WTC11 (cell line): ENCODE measurements around the gene SERPING1. TPM values are rescaled to one million over a fixed set of nuclear protein-coding genes. Genes with fewer than 3 reads are reported as not detected.
A peak's percentile ranks its signal among the peaks of the same experiment; 100 is the strongest.

Experiments used
- ATAC-seq: fragments of 200-7000 bp; cut with Tn5 transposase; 2 replicates; pipeline ENCODE4 v1.10.0; 2021; ENCODE audit warnings: mild to moderate bottlenecking, moderate library complexity
- CTCF ChIA-PET: fragments of 300-600 bp; sonication (Branson Sonifier 250); formaldehyde crosslinking; loops from one replicate; lab custom pipeline; 2021; ENCODE audit warnings: antibody characterized with exemption; lab: Charles Lee
- POLR2A ChIA-PET: fragments of 350-600 bp; sonication (Branson Sonifier 250); formaldehyde crosslinking; loops from one replicate; lab custom pipeline; 2021; ENCODE audit warnings: antibody characterized with exemption; lab: Charles Lee
- DNase-seq: peaks from one replicate; pipeline ENCODE4 v3.0.0; 2021; ENCODE audit warnings: low spot score
- H3K27ac Mint-ChIP-seq: 2 replicates; pipeline ENCODE4 v1.8.0; 2021; ENCODE audit warnings: mixed read lengths
- H3K27me3 Mint-ChIP-seq: 2 replicates; pipeline ENCODE4 v1.8.0; 2021; ENCODE audit warnings: low read depth, mild to moderate bottlenecking, moderate library complexity, mixed read lengths
- H3K36me3 Mint-ChIP-seq: 2 replicates; pipeline ENCODE4 v1.8.0; 2021; ENCODE audit warnings: mixed read lengths
- H3K4me1 Mint-ChIP-seq: 2 replicates; pipeline ENCODE4 v1.8.0; 2022; ENCODE audit warnings: mixed read lengths
- H3K4me3 Mint-ChIP-seq: 2 replicates; pipeline ENCODE4 v1.8.0; 2021; ENCODE audit warnings: mild to moderate bottlenecking, moderate library complexity, mixed read lengths
- H3K9me3 Mint-ChIP-seq: 2 replicates; pipeline ENCODE4 v1.8.0; 2021; ENCODE audit warnings: mixed read lengths
- ATF2 ChIP-seq: sonication (generic); formaldehyde crosslinking; IDR thresholded peaks from 2 replicates; pipeline ENCODE4 v1.8.1; 2022; ENCODE audit warnings: low read depth, missing genetic modification reagents, borderline replicate concordance
- E2F1 ChIP-seq: sonication (generic); formaldehyde crosslinking; IDR thresholded peaks from 2 replicates; pipeline ENCODE4 v1.8.0; 2022; ENCODE audit warnings: mild to moderate bottlenecking, missing genetic modification reagents
- EMX1 ChIP-seq: fragments of 250-450 bp; sonication (Bioruptor Pico); IDR thresholded peaks from 2 replicates; pipeline ENCODE4 v1.8.0; 2021; ENCODE audit warnings: mild to moderate bottlenecking
- ERG ChIP-seq: fragments of 250-450 bp; sonication (Bioruptor Pico); IDR thresholded peaks from 2 replicates; pipeline ENCODE4 v1.8.0; 2021; ENCODE audit warnings: mild to moderate bottlenecking
- FOXP4 ChIP-seq: sonication (generic); formaldehyde crosslinking; IDR thresholded peaks from 2 replicates; pipeline ENCODE4 v1.8.0; 2022; ENCODE audit warnings: mild to moderate bottlenecking, missing genetic modification reagents
- GRHL2 ChIP-seq: fragments of 250-450 bp; sonication (Bioruptor Pico); IDR thresholded peaks from 2 replicates; pipeline ENCODE4 v1.8.0; 2022; ENCODE audit warnings: mild to moderate bottlenecking, moderate library complexity; ENCODE audit not compliant: insufficient replicate concordance, severe bottlenecking
- IRF1 ChIP-seq: sonication (generic); formaldehyde crosslinking; IDR thresholded peaks from 2 replicates; pipeline ENCODE4 v1.8.0; 2023; ENCODE audit warnings: missing genetic modification reagents
- NR3C1 ChIP-seq: sonication (generic); formaldehyde crosslinking; conservative IDR thresholded peaks from 2 replicates; pipeline ENCODE4 v1.8.1; 2023; ENCODE audit warnings: low read depth, mild to moderate bottlenecking, missing genetic modification reagents
- SP1 ChIP-seq: sonication (generic); formaldehyde crosslinking; conservative IDR thresholded peaks from 2 replicates; pipeline ENCODE4 v1.8.1; 2022; ENCODE audit warnings: missing genetic modification reagents
- TEAD1 ChIP-seq: sonication (generic); formaldehyde crosslinking; IDR thresholded peaks from 2 replicates; pipeline ENCODE4 v1.8.0; 2022; ENCODE audit warnings: mild to moderate bottlenecking, missing genetic modification reagents
- ZBTB21 ChIP-seq: sonication (generic); formaldehyde crosslinking; IDR thresholded peaks from 2 replicates; pipeline ENCODE4 v1.8.1; 2023; ENCODE audit warnings: mild to moderate bottlenecking, missing genetic modification reagents, borderline replicate concordance
- ZNF121 ChIP-seq: sonication (generic); formaldehyde crosslinking; IDR thresholded peaks from 2 replicates; pipeline ENCODE4 v1.8.0; 2023; ENCODE audit warnings: missing genetic modification reagents
- ZNF232 ChIP-seq: sonication (generic); formaldehyde crosslinking; IDR thresholded peaks from 2 replicates; pipeline ENCODE4 v1.8.0; 2022; ENCODE audit warnings: mild to moderate bottlenecking, missing genetic modification reagents
- ZNF263 ChIP-seq: sonication (generic); formaldehyde crosslinking; IDR thresholded peaks from 2 replicates; pipeline ENCODE4 v1.8.1; 2022; ENCODE audit warnings: low read depth, mild to moderate bottlenecking, moderate library complexity, missing genetic modification reagents
- ZNF396 ChIP-seq: fragments of 250-450 bp; sonication (Bioruptor Pico); IDR thresholded peaks from 2 replicates; pipeline ENCODE4 v1.8.0; 2021; ENCODE audit warnings: mild to moderate bottlenecking, moderate library complexity, borderline replicate concordance
- ZNF671 ChIP-seq: fragments of 250-450 bp; sonication (Bioruptor Pico); IDR thresholded peaks from 2 replicates; pipeline ENCODE4 v1.8.0; 2021; ENCODE audit warnings: mild to moderate bottlenecking
- total RNA-seq: library from RNA; stranded (reverse); gene quantifications from 3 replicates; pipeline ENCODE4 v1.2.3, GENCODE V29; 2021
- TF ChIP-seq, protein P1 (sequence below): sonication (generic); formaldehyde crosslinking; conservative IDR thresholded peaks from 2 replicates; pipeline ENCODE4 v1.8.1; 2023; ENCODE audit warnings: mild to moderate bottlenecking, low read depth, missing genetic modification reagents, moderate library complexity
- TF ChIP-seq, protein P2 (sequence below): fragments of 250-450 bp; sonication (Bioruptor Pico); IDR thresholded peaks from 2 replicates; pipeline ENCODE4 v1.9.0; 2021; ENCODE audit warnings: mild to moderate bottlenecking, borderline replicate concordance

SERPING1 gene
- total RNA-seq, 1 experiment from 2014 or later = 49.1 TPM

DNA sequence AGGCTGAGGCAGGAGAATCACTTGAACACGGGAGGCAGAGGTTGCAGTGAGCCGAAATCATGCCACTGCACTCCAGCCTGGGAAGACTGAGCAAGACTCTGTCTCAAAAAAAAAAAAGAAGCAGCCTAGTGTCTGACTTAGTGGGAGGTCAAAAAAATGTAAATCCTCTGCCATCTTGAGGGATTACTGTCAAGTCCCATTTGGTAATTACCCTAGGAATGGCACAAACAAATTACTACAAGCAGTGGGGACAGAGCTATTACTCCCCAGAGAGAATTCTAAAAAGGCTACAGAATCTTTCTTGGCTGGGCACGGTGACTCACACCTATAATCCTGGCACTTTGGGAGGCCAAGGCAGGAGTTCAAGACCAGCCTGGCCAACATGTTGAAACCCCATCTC is 3.8 kb downstream of the SERPING1 start:
- no peak overlapping the region for H3K4me3 Mint-ChIP-seq
- POLR2A ChIA-PET = interaction anchor here (7.3 kb wide), 1 partner anchor 37 kb away, joined by 115 read pairs; no protein-coding TSS in a partner anchor
- H3K27ac Mint-ChIP-seq = no peak overlapping the region
- H3K36me3 Mint-ChIP-seq = peaks cover 23% of the 10 kb centered on the region; the same call in 1 of the 2 replicates
- TF ChIP-seq SP1 (CRISPR knock-in tag) (no peak), ZNF671 (CRISPR knock-in tag) (no peak), E2F1 (CRISPR knock-in tag) (no peak), ERG (no peak), ZNF396 (CRISPR knock-in tag) (no peak), NR3C1 (CRISPR knock-in tag) (no peak), ZBTB21 (CRISPR knock-in tag) (no peak), ZNF232 (CRISPR knock-in tag) (no peak)
- TF ChIP-seq, all 79 proteins: peak for 0
- DNase-seq (no peak), ATAC-seq (no peak)
- CTCF ChIA-PET = interaction anchor here (0.7 kb wide), 1 partner anchor 20 kb away, joined by 4 read pairs; no protein-coding TSS in a partner anchor
- H3K4me1 Mint-ChIP-seq = peaks cover 24% of the 10 kb centered on the region
- no peaks in the 10 kb centered on the region for H3K27me3 Mint-ChIP-seq
- H3K9me3 Mint-ChIP-seq = no peaks in the 10 kb centered on the region

DNA sequence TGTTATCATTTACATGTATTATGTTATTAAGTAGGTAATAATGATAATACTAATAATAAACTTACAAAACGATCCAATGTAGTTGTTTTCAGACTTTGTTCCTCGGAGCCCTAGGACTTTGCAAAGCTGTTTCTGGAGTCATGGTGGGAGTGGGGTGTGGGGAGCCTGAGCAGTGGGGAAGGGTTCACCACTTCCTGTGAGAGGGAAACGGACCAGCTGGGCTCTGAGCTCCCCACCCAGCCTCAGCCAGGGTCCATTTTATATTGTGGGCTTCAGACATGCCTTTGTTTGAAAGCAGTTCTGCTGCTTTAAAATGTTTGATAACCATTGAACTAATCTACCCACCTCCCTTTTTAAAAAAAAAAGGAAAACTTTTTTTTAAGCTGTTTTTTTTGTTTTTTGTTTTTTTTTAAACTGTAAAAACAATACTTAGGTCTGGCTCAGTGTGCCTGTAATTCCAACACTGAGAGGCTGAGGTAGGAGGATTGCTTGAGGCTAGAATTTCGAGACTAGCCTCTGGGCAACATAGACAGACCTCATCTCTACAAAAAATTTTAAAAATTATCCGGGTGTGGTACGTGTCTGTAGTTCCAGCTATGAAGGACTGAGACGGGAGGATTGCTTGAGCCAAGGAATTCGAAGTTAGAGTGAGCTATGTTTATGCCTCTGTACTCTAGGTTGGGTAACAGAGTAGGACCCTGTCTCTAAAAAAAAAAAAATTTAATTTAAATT is 7.0 kb downstream of the SERPING1 start:
- Mint-ChIP-seq H3K27me3 (no peaks in the 10 kb centered on the region), H3K27ac (no peak overlapping the region)
- POLR2A ChIA-PET = interaction anchor here (0.6 to 1.2 kb wide), 4 partner anchors 31 to 44 kb away, joined by 3 to 4 read pairs (median 3); no protein-coding TSS in a partner anchor
- TF ChIP-seq ZNF263 (CRISPR knock-in tag) = no peak
- TF ChIP-seq EMX1 (CRISPR knock-in tag) = no peak
- TF ChIP-seq, protein P1, sequence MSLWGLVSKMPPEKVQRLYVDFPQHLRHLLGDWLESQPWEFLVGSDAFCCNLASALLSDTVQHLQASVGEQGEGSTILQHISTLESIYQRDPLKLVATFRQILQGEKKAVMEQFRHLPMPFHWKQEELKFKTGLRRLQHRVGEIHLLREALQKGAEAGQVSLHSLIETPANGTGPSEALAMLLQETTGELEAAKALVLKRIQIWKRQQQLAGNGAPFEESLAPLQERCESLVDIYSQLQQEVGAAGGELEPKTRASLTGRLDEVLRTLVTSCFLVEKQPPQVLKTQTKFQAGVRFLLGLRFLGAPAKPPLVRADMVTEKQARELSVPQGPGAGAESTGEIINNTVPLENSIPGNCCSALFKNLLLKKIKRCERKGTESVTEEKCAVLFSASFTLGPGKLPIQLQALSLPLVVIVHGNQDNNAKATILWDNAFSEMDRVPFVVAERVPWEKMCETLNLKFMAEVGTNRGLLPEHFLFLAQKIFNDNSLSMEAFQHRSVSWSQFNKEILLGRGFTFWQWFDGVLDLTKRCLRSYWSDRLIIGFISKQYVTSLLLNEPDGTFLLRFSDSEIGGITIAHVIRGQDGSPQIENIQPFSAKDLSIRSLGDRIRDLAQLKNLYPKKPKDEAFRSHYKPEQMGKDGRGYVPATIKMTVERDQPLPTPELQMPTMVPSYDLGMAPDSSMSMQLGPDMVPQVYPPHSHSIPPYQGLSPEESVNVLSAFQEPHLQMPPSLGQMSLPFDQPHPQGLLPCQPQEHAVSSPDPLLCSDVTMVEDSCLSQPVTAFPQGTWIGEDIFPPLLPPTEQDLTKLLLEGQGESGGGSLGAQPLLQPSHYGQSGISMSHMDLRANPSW (CRISPR knock-in tag) = no peak
- no peak for TF ChIP-seq ZNF121 (CRISPR knock-in tag)
- TF ChIP-seq ATF2 (CRISPR knock-in tag) = no peak
- TF ChIP-seq FOXP4 (CRISPR knock-in tag) = no peak
- no peak for TF ChIP-seq SP1 (CRISPR knock-in tag)
- TF ChIP-seq, protein P2, sequence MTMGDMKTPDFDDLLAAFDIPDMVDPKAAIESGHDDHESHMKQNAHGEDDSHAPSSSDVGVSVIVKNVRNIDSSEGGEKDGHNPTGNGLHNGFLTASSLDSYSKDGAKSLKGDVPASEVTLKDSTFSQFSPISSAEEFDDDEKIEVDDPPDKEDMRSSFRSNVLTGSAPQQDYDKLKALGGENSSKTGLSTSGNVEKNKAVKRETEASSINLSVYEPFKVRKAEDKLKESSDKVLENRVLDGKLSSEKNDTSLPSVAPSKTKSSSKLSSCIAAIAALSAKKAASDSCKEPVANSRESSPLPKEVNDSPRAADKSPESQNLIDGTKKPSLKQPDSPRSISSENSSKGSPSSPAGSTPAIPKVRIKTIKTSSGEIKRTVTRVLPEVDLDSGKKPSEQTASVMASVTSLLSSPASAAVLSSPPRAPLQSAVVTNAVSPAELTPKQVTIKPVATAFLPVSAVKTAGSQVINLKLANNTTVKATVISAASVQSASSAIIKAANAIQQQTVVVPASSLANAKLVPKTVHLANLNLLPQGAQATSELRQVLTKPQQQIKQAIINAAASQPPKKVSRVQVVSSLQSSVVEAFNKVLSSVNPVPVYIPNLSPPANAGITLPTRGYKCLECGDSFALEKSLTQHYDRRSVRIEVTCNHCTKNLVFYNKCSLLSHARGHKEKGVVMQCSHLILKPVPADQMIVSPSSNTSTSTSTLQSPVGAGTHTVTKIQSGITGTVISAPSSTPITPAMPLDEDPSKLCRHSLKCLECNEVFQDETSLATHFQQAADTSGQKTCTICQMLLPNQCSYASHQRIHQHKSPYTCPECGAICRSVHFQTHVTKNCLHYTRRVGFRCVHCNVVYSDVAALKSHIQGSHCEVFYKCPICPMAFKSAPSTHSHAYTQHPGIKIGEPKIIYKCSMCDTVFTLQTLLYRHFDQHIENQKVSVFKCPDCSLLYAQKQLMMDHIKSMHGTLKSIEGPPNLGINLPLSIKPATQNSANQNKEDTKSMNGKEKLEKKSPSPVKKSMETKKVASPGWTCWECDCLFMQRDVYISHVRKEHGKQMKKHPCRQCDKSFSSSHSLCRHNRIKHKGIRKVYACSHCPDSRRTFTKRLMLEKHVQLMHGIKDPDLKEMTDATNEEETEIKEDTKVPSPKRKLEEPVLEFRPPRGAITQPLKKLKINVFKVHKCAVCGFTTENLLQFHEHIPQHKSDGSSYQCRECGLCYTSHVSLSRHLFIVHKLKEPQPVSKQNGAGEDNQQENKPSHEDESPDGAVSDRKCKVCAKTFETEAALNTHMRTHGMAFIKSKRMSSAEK (CRISPR knock-in tag) = no peak
- TF ChIP-seq GRHL2 (CRISPR knock-in tag) = no peak
- TF ChIP-seq IRF1 (CRISPR knock-in tag) = no peak
- TF ChIP-seq TEAD1 (CRISPR knock-in tag) = no peak

More for the DNA sequence above, 7.0 kb downstream of the SERPING1 start:
- Mint-ChIP-seq H3K9me3 (no peaks in the 10 kb centered on the region), H3K4me1 (peaks cover 4% of the 10 kb centered on the region), H3K36me3 (peaks cover 28% of the 10 kb centered on the region; the same call in 1 of the 2 replicates), H3K4me3 (no peak overlapping the region)
- DNase-seq (no peak), ATAC-seq (peak; percentile 32; the same call in 1 of the 2 replicates)
- CTCF ChIA-PET = interaction anchor here (0.9 to 2.5 kb wide), 5 partner anchors 36 to 111 kb away, joined by 3 to 19 read pairs (median 18); partner anchors contain the start of gene UBE2L6
